HG03135 (cell line): Measurements from ENCODE around the gene OR52K1.
"Not testable (repeated sequence)": the region's sequence is repeated elsewhere in the genome, so short reads cannot be mapped to it uniquely, and the experiment has no call there.

Experiments
- ATAC-seq: cut with Tn5 transposase; IDR thresholded peaks from one replicate; pipeline ENCODE4 v1.9.1; 2021; ENCODE audit warnings: mild to moderate bottlenecking, moderate library complexity; ENCODE audit not compliant: unreplicated experiment

Gene OR52K1

GRCh38 chr11:4491405-4491804 is 9.0 kb downstream of the OR52K1 start:
- not testable (repeated sequence) for ATAC-seq

- ATAC-seq: no peak
Observed at GRCh38 chr11:4491878-4492606, 9.6 kb downstream of the OR52K1 start.

- no peak for ATAC-seq
Observed at GRCh38 chr11:4493480-4493818, 11.0 kb downstream of the OR52K1 start.

- no peak for ATAC-seq
Observed at GRCh38 chr11:4495487-4495886, 13.0 kb downstream of the OR52K1 start.

GRCh38 chr11:4495986-4496385 is 13.5 kb downstream of the OR52K1 start:
- ATAC-seq: no peak

- ATAC-seq: no peak
Observed at GRCh38 chr11:4496557-4497248, 14.3 kb downstream of the OR52K1 start.

- ATAC-seq: no peak
Observed at GRCh38 chr11:4508886-4509285, 26.4 kb downstream of the OR52K1 start.

- ATAC-seq: no peak
Observed at GRCh38 chr11:4511282-4512245, 29.1 kb downstream of the OR52K1 start.

GRCh38 chr11:4514196-4514595 is 31.8 kb downstream of the OR52K1 start:
- no peak for ATAC-seq

GRCh38 chr11:4522339-4522738 is 39.9 kb downstream of the OR52K1 start:
- ATAC-seq: no peak

GRCh38 chr11:4522752-4523151 is 40.3 kb downstream of the OR52K1 start:
- no peak for ATAC-seq

- ATAC-seq: no peak
Observed at GRCh38 chr11:4523666-4524065, 41.2 kb downstream of the OR52K1 start.

- no peak for ATAC-seq
Observed at GRCh38 chr11:4527926-4528325, 45.5 kb downstream of the OR52K1 start.

- not testable (repeated sequence) for ATAC-seq
Observed at GRCh38 chr11:4531686-4532085, 49.2 kb downstream of the OR52K1 start.

- ATAC-seq: peak; percentile 66
Observed at GRCh38 chr11:4539603-4540219, 57.3 kb downstream of the OR52K1 start.

GRCh38 chr11:4541071-4541470 is 58.6 kb downstream of the OR52K1 start:
- ATAC-seq: no peak
